HL-60/S4 treated with phorbol 12-myristate 13-acetate at 8.2 ng/mL for 4 days and 3 days (cell line): ENCODE results near the gene HTRA1.

ENCODE experiments used
- in situ Hi-C: fragments of 300-500 bp; cut with MboI; formaldehyde crosslinking; loops from 2 replicates; pipeline ENCODE4 v1.15.0; 2022; ENCODE audit warnings: low sequenced_read_pairs

Gene HTRA1

DNA sequence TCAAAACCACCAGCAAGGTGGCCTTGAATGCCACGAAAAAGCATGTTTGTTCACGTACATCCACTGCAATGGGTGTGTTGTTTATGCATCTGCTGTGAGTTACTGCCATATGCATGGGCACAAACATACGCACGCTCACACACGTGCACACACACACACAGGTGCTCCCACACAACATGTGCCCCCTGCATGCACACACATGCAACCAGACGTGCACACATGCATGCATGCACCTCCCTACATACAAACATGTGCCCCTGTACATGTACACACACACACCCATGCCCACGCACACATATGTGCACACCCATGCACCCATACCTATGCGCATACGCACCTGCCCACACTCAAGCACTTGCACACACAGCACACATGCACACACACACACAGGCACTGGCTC is 89.1 kb downstream of the HTRA1 start:
- in situ Hi-C loops, result no loop called here

DNA sequence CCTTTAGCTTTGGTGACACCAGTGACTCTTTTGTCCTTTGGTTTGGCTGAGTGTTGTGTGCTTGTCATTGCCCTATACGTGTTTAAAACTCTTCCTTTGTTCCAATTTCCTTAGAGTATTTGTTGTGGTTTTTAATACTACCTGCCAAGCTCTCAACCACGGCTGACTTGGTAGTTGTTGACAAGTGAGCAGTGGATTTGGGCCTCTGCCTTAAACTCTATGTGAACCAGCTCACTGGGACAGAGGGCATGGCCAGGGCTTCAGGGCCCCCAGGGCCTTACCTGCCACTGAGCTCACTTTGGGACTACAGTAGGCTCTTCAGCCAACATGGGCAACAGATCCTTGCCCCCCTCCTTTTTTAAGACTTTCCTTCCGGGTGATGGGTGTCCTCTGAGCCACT is 89.6 kb downstream of the HTRA1 start:
- in situ Hi-C loops, result no loop called here

DNA sequence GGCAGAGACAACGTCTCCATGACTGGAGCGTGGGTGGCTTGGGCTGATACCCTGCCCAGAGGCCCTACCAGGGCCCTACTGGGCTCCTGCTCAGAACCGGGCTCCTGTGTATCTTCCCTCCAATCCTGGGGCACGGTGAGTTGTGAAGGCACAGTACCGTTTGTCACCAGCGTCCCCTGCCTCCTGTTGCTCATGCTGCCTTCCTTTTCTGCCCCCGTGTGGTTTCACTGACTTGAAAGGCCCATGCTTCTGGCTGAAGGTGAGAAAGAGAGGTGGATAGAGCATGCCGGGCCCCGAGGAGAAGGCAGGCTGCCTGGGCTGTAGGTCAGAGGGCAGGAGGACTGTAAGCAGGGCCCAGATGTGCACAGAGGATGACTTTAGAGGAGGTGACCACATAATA is 90.1 kb downstream of the HTRA1 start:
- in situ Hi-C loops, result no loop called here

DNA sequence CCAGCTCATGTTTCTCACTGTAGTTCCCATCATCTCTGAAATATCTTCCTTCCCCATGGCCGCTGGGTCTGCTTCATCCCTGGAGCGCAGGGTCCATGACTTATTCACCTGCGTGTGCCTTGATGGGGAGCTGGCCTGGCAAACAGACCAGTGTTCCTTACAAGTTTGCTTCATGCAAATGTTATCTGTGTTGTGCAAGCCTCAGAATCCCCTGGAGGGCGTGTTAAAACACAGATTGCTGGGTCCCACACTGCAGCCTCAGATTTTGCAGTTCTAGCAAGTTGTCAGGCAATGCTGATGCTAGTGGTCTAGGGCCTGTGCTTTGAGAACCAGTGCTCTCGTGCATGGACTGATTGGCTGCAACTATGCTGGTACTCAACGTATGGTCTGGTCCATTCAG is 92.0 kb downstream of the HTRA1 start:
- in situ Hi-C loops, result no loop called here

DNA sequence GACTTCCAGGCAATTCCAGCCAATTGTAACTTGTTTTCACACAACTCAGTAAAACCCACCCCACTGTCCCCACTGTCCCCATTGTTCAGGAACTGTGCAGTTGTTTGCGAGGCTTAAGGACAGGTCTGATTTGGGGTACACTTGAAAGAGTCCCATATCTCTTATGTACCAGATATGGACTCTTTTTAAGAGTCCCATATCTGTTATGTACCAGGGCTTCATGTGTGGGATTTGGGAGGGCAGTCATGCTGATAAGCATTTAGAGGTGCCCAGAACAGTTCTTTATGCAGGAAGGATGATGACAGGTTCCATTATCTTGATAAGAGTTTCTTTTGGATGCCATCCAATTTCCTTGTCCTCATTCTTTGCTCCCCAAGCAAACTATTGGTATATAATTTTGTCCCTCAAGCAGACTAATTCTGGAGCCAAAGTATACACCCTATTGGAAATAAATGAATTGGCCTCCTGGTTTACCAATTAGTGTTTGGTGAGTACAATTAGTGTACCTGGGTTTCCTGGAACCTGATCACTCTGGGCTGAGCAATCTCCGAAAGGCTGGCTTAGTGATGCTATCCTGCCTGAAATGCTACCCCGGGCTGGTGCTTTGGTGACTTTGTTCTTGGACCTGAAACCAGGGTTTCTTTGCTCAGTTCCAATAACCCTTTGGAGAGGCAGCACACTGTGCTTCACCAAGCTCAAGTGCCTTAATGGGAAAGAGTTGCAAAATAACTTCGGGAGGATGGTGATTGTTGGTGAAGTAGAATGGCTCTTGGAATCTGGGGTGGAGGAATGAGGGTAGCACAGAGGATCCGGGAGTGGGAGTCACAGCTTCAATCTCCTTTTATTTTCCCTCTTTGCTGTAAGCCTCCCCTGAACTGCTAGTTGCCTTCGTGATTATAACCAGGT is 93.0 kb downstream of the HTRA1 start:
- in situ Hi-C loops, result no loop called here

DNA sequence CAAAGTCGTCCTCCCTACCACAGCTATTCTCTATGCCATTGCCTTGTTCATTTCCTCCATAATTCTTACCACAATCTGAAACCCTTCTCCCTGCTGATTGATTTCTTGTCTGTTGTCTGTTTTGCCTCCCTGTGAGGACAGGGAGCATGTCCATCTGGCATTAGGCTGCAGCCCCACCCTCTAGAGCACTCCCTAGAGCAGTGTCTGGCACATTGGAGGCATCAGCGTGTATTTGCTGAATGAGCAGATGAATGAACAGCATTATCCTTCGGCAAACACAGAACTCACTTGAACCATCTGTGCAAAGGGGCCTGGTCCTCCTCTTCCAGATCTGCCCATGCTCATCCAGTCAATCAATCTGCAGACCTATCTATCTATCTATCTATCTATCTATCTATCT is 94.1 kb downstream of the HTRA1 start:
- in situ Hi-C loops, result no loop called here

DNA sequence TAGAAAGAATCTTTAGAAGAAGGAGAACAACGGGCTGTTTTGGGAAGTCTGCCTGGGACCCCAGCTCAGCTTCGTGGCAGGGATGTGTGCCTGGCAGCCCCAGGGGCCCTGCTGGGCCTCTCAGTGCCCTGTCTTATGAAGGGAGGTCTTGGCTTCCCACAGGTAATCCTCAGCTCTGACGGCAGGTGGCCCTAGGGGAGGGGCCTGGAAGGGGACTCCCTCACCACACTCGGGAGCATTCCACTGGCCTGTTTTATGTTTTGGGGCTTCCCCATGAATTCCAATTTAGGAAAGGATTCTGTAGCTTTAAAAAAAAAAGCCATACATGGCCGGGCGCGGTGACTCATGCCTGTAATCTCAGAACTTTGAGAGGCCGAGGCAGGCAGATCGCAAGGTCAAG is 96.2 kb downstream of the HTRA1 start:
- in situ Hi-C loops, result no loop called here

DNA sequence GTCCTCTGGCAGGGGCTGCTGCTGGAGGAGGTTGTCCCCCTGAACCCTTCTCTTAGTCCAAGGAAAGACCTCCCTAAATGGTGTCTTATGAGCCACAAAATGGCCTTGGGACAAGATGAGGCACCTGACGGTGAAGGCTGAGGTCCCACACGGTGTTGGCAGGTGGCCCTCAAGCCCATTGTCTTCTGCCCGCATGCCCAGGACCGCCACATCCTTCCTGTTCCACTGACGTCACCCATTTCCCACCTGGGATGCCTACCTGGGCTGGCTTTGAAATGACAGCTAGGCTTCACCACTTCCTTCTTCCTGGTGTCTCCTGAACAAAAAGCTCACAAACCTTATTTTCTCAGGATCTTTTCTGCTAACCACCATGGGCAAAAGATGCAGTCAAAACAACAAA is 97.1 kb downstream of the HTRA1 start:
- in situ Hi-C loops, result no loop called here

DNA sequence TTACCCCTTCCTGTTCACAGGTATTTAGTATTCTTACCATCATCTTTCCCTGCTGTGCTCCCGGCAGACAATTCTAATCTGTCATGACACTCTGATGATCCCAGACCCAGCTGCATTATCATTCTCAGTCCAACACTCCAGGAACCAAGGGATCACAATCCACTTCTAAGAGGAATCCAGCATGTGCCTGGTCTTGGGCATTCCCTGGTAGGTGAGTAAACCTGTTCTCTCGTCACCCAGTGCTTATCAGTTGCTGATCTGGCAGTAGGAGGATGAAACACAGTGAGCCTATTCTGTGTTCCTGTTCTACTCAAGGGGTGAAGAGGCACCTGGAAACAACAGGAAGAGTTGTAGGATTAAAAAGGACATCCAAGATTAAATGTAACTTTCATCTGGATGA is 97.9 kb downstream of the HTRA1 start:
- in situ Hi-C loops, result no loop called here

DNA sequence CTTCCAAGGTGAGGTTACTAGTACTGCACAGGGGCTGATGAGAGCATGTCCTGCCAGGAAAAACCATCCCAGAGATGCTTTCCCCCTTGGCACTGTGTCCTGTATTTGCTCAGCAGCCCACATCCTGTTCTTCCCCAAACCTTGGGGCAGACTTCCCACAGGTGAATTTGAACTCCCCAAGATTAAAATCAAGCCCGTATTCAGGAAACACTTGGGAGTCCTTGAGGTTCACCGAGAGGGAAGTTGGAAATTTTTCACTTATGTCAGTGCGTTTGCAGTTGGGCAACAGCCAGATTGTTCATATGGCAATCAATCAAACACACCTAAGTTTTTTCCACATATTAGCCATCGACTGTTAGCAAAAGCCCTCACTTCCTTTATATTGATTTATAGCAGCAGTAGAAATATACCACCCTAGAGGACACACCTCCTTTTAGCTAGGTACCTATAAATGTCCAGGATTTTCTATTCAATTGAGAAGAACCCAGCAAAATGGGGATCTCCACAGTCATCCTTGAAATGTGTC is 99.0 kb downstream of the HTRA1 start, which contains the start of gene DMBT1:
TSS of gene DMBT1 (plus strand) at position 476 of the 526 bp plus-strand sequence. CDS start at position 493, 17 bp downstream.
- in situ Hi-C loops, result no loop called here

DNA sequence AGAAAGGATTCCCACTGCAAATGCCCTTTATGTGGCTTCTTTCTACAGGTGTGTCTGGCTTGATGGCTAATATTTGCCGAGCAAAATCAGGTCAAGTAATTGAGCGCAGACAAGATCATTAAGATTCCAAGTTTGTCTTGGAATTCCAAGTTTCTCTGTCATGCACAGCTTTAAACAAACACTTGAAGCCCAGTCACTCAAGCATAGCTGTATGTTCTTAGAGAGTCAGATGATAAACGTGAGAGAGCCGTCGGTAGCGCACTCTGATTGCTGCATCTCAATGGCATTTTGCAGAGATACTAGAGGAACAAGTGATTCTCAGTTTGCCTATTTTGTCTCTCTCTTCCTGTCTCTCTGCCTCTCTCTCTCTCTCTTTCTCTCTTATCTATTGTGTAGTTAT is 99.9 kb downstream of the HTRA1 start:
- in situ Hi-C loops, result no loop called here

DNA sequence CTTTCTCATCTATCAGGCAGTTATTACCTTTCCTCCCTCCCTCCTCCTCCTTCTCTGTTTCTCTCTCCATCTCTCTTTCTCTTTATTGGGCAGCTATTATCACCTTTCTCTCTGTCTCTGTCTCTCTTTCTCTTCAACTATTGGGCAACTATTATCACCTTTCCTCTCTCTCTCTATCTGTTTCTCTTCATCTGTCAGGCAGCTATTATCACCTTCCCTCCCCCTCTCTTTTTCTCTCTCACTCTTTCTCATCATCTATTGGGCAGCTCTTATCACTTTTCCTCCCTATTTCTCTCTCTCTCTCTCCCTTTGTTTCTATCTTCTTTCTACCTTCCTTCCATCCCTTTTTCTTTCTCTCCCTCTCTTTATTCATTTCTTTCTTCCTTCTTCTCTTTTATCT is 100.4 kb downstream of the HTRA1 start:
- in situ Hi-C loops, result no loop called here
